Skin epidermis (tissue), 12 donors: ENCODE data around the gene NRXN2.

Source experiments
- H3K27ac ChIP-seq, 21 experiments: fragments of 200-600 bp; sonication (generic) in 11 of 21; one replicate each; pipeline ENCODE4 v1.5.0; 2020; ENCODE audit warnings: mild to moderate bottlenecking in 3 of 21, inconsistent platforms in 2 of 21, moderate library complexity in 2 of 21
- H3K4me3 ChIP-seq, 7 experiments: fragments of 200-600 bp; sonication (generic) in 2 of 7; one replicate each; pipeline ENCODE4 v1.5.0; 2020; ENCODE audit warnings: inconsistent platforms in 2 of 7, mild to moderate bottlenecking in 2 of 7, moderate library complexity in 1 of 7

The NRXN2 gene

DNA sequence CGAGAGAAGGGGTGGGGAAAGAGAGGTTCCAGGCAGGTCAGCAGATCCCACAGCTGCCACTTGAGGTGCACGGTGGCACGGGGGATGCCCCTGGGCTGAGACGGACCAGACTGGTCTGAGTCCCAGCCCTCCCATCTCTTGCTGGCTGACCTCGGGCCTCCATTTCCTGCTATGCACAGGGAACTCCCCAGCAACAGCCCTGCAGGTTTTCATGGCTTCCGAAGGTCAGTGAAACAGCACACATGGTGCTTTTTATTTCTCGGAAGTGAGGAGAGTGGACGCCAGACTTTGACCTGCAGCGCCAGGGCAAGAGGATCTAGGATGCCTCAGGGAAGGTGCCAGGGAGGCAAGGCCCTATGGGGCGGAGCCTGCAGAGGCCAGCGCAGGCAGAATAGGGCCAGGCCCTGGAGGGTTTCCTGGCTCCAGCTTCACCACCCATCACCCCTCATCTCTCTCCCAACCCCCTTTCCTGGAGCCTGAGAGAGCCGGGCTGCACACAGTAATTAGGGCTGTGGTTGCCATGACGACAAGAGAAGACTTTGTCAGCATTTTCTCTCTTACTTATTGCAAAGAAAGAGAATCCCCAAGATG, 102.5 kb downstream of the NRXN2 start:
- Histone ChIP-seq H3K4me3 (no peak overlapping the region), H3K27ac (no peak overlapping the region)

DNA sequence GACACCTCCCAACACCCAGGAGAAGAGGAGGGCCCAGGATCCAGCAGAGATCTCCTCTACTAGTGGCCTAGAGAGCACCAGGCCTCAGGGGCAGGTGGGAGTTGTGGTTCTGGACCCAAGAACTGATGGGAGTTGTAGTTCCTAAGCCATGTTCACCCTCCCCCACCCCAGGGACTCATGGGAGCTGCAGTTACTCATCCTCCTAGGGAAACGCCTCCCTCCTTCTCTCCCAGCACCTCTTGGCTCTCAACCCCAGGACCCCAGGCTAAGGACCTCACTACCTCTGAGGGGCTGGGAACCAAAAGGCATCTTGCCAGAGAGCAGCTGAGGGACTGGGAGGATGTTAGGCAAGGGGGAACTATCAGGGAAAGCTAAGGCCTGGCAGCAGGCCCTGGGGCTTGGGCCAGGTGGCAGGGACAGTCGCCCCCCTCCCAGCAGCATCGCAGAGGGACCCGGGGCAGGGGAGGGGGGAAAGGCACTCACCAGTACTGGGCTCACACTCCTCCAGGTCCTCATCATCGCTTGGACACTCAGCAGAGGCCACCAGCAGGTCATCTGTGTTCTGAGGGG, 103.1 kb downstream of the NRXN2 start:
- no peak overlapping the region for H3K4me3 ChIP-seq

DNA sequence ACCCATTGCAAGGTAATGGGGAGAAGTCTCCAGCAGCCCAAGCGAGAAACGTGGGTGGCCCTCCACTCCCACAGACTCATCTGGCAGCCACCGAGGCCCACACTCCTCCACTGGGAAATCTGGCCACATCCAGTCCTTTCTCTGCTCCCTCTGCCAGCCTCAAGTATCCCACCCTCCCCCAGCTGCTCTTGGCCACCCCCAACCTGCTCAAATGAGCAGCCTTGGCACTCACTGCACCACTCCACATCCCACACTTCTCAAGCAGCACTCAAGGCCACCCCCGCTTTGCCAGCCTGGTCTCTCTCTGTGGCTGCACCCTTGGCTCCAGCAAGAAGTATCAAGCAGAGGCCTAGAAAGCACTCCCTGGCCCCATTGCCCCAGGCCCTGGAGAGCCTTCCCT, 103.8 kb downstream of the NRXN2 start:
- H3K27ac ChIP-seq = no peak overlapping the region

More for the DNA sequence above, 103.1 kb downstream of the NRXN2 start:
- H3K27ac ChIP-seq = no peak overlapping the region

DNA sequence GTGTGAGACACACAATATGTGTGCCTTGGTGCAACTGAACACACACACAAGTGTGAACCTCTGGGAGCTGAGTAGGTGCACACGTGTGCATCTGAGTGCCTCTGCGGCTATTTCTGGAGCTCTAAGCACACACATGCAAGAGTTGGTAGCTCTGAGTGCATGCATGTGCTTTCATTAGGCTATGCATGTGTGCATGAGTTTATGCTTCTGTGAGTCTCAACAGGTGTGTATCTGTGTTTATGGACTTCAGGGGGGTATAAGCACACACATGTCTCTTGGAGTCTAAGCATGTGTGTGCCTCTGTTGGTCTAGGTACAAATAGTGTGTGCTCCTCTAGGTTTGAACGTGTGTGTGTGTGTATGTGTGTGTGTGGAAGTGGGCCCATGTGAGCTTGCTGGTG, 106.2 kb downstream of the NRXN2 start:
- no peak overlapping the region for H3K27ac ChIP-seq
- H3K4me3 ChIP-seq = no peak overlapping the region

More for the DNA sequence above, 103.8 kb downstream of the NRXN2 start:
- H3K4me3 ChIP-seq = no peak overlapping the region

DNA sequence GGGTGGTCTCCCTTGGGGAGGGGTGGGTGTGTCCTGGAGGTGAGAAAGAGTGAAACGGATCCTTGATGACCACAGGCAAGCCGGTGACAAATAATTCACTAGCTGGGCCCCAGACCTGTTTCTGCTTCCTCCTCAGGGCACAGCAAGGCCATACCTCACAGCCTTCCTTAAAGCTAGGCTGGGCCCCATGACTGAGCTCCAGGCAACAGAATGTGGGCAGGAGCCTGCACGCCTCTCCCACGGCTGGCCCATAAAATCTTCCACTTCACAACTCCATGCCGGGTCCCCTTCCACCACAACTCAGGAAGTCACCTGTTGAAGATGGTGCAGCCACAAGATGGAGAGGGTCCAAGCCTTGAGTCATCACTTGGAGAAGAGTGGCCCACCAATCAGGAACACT, 108.1 kb downstream of the NRXN2 start:
- Histone ChIP-seq H3K4me3 (no peak overlapping the region), H3K27ac (no peak overlapping the region)

DNA sequence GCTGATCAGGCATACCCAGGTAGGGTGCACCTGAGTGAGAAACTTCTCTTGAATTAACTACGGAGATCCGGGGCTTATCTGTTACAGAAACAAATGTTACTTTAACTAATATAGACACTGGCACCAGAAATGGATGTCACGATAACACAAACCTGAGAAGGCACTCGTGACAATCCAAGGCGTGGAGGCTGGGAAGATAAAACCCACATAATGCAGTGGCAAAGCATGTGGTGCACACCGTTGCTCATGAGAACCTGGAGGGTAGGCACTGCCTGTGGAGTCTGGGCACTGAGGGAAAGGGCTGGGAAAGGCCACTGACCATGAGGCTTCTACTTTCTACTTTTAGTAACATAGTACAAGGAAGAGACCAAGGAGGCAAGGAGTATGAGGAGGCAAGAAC, 109.3 kb downstream of the NRXN2 start:
- Histone ChIP-seq H3K4me3 (no peak overlapping the region), H3K27ac (no peak overlapping the region)

DNA sequence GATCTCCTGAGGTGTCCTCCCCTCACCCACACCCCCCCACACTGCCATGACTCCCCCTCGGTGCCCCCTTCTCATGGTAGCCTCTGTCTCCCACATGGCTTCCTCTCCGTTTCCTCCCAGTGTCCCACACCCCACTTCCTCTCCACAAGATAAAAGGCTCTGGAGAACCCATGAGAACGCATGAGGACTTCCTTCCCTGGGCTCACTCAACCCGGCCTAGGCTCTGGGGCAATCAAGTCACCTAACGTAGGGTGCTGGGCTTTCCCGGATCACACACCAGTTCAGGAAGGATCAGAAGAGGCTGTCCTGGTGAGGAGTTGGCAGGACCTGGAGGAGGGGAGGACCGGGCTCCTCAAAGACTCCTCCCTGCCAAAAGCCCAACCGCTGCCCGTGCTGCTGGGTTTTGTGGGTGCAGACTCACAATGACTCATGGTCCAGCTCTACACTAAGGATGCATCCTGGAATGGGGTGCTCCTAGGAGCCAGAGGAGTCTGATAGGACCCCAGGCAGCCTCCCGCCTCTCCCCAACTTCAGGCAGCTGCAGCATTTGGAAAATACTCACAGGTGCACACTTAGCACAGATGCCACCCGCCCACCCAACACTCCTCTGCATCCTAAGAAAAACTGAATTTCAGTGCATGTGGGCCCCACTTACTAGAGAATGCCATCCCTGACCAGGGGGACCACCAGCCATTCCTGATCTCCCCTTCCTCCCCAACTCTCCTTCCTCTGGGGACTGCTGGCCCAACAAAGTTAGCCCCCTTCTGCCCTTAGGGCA, 110.9 kb downstream of the NRXN2 start:
- H3K27ac ChIP-seq = no peak overlapping the region
- H3K4me3 ChIP-seq = no peak overlapping the region

DNA sequence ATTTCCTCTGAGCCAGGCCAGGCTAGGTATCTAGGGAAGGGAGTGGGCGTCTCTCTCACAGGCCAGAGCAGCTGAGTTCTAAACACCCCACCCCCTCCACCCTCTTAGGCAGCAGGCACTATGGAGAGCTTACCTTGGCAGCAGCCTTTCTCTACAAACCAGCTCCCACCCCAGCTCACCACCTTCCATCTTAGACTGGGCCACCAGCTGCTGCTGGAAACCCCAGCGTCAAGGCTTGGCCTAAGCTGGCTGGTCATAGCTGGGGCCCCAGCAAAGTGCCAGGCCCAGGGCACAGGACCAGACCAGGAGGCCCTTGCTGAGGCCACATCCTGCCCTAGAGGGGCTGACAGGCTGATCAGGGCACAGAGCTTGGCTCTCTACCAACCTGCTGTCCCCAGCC, 111.8 kb downstream of the NRXN2 start:
- Histone ChIP-seq H3K27ac (no peak overlapping the region), H3K4me3 (no peak overlapping the region)

DNA sequence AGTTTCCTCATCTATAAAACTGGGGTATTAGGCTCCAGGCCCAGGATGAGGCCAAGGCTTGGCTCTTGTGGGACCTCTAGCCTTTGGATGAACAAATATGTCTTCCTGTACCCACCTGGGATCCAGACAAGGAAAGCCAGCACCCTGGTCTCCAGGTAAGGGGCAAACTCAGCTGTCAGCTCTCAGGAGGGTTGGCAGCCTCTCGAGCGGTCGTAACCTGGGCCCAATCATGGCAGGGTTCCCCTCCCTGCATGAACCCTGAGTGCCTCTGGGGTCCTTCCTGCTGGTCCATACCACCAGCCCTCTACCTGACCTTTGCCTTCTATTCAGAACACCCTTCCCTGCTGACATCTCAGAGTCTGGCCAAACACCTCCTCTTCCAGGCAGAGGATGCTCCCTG, 112.4 kb downstream of the NRXN2 start:
- no peak overlapping the region for H3K27ac ChIP-seq
- H3K4me3 ChIP-seq = no peak overlapping the region

DNA sequence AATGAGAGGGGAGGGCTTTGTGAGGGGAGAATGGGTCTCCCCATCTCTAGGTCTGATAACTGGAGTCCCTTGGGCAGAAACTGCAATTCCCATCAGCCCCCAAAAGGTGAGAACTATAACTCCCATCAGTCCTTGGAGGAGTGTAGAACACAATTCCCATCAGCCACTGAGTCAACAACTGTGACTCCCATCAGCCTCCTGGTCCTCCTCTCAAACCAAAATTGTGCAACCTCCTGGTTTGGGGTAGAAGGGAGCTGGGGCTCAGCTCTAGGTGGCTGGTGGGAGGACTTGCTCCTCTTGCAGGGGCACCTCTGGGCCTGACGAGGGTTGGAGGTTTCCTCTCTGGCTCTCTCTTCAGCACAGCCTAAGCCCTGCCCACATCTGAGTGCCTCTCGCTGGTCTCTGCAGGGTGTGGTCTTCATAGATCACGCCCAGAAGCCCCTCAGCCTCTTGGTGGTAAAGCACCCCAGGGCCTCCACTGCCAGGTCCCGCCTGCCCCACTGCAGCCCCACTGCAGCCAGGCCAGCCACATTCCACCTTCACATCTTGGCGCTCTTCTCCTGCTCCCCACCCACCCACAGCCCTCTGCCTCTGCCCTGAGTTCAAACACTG, 113.5 kb downstream of the NRXN2 start:
- Histone ChIP-seq H3K27ac (no peak overlapping the region), H3K4me3 (no peak overlapping the region)

DNA sequence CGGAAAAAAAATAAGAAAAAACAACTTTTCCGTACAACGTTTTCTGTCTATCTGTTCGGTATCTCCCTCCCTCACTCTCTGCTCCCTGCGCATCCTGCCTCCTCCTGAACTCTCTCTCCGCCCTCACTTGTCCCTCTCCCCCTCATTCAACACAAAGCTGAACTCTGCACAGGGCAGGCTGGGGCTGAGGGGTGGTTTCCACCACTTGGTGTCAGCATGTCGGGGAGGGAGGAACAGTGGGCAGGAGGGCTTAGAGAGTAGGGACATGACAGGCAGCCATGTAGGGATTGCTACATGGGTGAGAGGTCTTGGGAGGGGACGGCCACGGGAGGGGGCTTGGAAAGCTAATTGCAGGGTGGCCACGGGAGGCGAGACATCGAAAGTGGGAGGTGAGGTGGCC, 114.4 kb downstream of the NRXN2 start:
- no peak overlapping the region for H3K4me3 ChIP-seq

DNA sequence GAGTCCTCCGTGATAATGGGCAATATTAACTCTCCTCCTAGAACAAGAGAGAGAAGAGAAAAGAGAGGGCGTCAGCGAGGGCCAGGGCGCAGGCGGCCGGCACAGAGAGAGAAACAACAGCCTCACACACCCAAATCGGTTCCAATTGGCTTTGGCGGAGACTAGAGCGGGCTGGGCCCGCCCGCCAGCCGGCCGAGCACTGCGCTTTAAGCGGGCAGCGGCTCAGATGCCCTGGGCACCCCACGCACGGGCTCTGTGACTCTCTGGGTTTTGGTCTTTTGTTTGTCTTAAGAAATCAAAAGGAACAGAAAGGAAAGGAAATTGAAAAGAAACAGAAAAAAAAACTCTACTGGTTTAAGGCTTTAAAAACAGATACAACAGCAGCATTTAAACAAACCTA, 115.0 kb downstream of the NRXN2 start:
- Histone ChIP-seq H3K4me3 (peak overlapping the region in 1 of 7 experiments; percentile 17), H3K27ac (peak overlapping the region in 3 of 21 experiments; percentile 4 to 63 (median 19))

More for the DNA sequence above, 114.4 kb downstream of the NRXN2 start:
- H3K27ac ChIP-seq = no peak overlapping the region

DNA sequence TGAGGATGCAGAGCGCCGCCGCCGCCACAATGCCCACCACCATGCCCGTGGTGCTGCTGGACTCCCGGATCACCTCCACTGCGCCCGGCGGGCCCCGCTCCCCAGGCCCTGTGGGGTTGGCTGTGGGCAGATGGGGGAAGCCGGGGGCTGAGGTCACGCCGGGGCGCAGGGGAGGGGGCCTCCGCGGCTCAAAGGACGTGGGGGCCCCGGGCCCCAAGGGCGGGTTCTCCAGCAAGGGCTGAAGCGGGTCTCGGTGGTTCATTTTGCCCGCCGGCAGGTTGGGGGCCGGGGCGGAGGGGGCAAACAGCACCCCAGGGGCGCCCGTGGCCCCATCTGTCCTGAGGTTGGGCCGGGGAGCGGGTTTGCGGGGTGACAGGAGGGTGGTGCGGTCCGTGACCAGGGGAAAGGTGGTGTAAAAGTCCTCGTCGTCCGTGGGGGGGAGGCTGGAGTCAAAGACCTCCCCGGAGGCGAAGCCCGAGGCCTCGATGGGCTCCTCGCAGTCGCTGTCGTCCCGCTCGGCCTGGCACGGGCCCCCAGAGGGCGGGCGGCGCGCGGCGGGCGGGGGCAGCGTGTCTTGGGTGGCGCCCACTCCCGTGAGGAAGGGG, 115.5 kb downstream of the NRXN2 start:
- Histone ChIP-seq H3K27ac (peak overlapping the region in 3 of 21 experiments; percentile 4 to 63 (median 19)), H3K4me3 (peak overlapping the region in 1 of 7 experiments; percentile 17)

DNA sequence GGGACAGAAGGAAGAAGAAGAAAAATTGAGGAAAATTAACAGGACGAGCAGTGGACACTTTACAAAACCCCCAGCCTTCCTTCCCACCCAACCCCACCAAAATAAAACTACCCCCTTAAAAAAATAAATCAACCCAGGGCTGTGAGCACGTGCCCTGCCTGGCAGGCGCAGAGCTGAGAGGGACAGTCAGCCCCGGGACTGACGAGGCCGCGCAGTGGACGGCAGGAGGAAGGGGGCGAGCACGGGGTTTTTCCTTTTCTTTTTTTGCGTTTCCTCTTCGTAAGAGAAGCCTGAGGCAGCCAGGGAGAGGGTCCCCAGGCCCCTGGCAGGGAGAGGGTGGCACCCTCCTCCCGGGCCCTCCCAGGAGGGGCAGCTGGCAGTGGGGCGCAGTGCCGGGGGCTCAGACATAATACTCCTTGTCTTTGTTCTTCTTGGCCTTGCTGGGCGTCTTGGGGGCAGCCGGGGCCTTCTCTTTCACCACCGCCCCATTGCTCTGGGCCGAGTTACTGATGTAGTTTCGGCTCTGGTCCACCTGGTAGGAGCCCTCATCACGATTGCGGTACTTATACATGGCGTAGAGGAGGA, 116.1 kb downstream of the NRXN2 start:
- Histone ChIP-seq H3K4me3 (no peak overlapping the region), H3K27ac (no peak overlapping the region)

DNA sequence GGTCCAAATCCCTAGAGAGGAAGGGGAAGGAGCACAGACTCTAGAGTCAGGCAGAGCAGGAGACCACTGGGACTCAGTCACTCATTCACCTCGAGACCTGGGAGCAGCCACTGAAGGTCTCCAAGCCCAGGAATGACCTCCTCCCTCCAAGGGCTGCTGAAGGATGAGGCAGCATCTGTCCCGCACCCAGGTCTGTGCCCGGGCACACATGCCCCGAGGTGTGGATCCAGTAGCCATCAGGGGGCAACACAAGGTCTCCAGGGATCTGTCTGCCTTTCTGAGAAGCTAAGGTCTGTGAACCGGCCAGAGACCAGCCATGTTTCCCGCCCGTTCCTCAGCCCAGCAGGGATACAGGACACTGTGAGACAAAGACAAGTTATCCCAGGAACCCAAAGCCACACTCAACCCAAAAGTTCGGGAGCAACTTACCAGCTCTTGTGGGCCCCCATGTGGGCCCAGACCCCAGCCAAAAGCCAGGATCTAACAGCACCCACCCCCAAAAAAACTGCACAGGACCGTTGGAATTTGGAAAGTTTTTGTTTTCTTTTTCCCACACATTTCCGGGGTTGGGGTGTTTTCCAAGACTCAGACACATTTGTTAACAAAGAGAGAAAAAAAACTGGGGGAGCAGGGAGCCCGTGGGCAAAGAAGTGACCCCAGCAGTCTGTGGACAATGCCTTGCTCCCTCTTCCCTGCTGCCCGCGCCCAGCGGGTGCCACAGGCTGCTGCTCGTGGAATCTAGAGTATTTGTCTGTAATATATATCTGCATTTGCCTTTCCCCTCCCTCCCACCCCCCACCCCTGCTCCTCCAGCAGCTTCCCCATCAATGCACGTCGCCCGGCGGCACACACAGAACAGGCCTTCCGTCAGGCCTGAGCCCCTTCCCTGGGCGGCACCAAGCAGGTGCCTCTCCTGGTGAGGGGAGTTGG, 117.1 kb downstream of the NRXN2 start:
- Histone ChIP-seq H3K27ac (no peak overlapping the region), H3K4me3 (no peak overlapping the region)

DNA sequence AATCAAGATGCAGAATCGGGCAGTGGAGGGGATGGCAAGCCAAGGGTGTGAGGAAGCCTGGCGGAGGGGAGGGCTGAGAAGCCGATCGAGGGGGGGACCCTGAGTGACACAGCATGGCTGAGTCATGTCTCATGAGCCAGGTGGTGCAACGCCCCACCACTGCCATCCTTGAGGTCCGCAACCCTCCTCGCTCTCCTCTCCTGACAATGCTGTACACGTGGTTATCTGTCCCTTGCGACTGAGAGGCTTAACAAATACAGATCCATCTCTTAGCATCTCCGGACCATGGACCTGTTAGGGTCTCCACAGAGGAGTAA, 117.8 kb downstream of the NRXN2 start:
- H3K4me3 ChIP-seq = no peak overlapping the region
- H3K27ac ChIP-seq = no peak overlapping the region

DNA sequence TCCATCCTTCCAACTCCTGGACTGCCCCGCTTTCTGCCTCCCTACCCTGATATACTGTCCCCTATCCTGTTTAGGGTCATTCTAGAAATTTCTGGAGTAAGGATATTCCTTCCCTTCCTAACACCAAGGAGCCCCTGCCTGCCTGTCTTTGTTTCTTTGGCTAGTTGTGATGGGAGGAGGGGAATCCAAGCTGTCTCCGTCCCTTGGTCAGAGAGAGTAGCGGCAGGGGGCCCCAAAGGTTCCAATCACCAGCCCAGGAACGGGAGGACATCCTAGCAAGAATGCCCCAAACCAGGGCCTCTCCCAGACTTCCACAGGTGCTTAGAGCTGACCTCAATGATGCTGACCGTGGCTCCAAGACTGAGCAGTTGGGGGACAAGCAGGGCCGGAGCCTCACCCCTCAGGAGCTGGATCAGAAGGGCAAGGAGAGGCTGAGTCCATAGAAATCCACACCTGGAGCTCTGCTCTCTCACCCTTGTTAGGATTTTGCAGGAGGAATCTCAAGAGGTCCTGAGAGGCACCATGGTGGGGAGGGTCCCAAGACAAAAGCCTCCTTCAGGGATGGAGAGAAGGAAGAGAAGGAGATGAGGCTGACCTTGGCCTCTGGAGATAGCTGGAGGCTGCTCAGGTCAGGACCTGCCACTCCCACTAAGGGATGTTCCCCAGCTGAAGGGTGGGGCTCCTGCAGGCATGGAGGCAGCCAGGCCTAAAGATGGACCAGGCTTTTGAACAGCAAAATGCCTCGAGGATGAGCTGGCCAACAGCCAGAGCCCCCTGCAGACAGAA, 118.3 kb downstream of the NRXN2 start:
- Histone ChIP-seq H3K27ac (no peak overlapping the region), H3K4me3 (no peak overlapping the region)

DNA sequence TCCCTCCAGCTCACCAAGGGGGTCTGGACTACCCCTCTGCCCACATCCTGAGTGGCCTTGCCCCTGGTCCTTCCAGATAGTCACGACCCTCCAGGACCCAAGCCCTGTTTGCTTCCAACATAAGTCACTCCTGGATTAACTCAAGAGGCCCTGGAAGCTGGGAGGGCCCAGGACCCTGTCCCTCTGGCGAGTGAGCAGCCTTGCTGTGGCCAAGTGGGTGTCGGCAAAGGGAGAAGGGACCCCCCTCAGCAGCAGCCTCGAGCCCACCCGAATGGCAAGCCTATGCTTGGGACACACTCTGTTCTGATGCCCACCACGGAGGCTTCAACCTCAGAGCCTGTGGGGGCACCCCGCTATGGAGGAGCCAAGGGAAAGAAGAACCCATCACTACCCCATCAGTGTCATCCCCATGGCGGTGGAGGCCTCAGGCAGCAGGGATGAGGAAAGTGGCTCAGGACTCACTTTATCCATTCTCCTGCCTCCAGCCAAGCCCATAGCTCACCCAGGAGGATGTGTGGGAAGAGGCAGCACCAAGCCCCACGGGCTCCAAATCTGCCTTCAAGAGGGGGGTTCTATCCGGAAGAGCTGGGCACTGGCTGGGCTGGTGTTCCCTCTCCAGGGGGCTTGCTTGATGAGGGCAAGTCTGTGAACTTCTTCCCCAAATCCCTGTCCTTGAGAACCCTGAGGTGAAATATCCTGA, 119.4 kb downstream of the NRXN2 start:
- H3K27ac ChIP-seq = no peak overlapping the region
- no peak overlapping the region for H3K4me3 ChIP-seq
